Mononuclear cell (primary cell): ENCODE results near the gene BUD13. TPM values are rescaled to one million over a fixed set of nuclear protein-coding genes. Genes with fewer than 3 reads are reported as not detected.

Experiments
- H3K27me3 ChIP-seq: 2 replicates; pipeline ENCODE4 v1.6.0; 2011; ENCODE audit warnings: low read length, control low read depth; ENCODE audit not compliant: insufficient read depth
- H3K4me1 ChIP-seq: 2 replicates; pipeline ENCODE4 v1.5.1; 2011; ENCODE audit warnings: mild to moderate bottlenecking, low read length, control low read depth; ENCODE audit not compliant: insufficient read depth
- H3K4me3 ChIP-seq: 2 replicates; pipeline ENCODE4 v1.5.1; 2011; ENCODE audit warnings: mild to moderate bottlenecking, low read length, moderate library complexity
- H3K9me3 ChIP-seq: 2 replicates; pipeline ENCODE4 v1.5.1; 2011; ENCODE audit warnings: low read depth, mild to moderate bottlenecking, control low read depth, low read length
- total RNA-seq: library from RNA; depleted of rRNA; stranded (reverse); fragments of >200 nt; gene quantifications from one replicate; pipeline ENCODE4 v1.2.3, GENCODE V29; 2012

BUD13 gene
- total RNA-seq, 1 donor = 5.5 TPM

- Histone ChIP-seq H3K27me3 (no peaks in the 10 kb centered on the region), H3K9me3 (no peaks in the 10 kb centered on the region), H3K4me1 (no peaks in the 10 kb centered on the region), H3K4me3 (no peak overlapping the region)
These were observed 72.1 kb downstream of the BUD13 start for GRCh38 chr11:116700586-116701220.

Other genes starting within 250 kb of the BUD13 start
- 49.2 TPM for gene ZPR1, start 15.0 kb upstream of the BUD13 start, total RNA-seq
- not detected for gene APOA5, start 18.9 kb upstream of the BUD13 start, total RNA-seq
- not detected for gene APOA4, start 50.3 kb upstream of the BUD13 start, total RNA-seq
- not detected for gene APOC3, start 56.9 kb upstream of the BUD13 start, total RNA-seq
- gene APOA1, start 64.6 kb upstream of the BUD13 start, total RNA-seq = 0.31 TPM